A673 (cell line): ENCODE data around the gene MND1.

ENCODE experiments used
- CTCF ChIP-seq: fragments of 300-800, 200-600 bp; sonication (generic); conservative IDR thresholded peaks from 2 replicates; pipeline ENCODE4 v1.5.1; 2017; ENCODE audit warnings: low read depth, mild to moderate bottlenecking, antibody characterized with exemption, low read length, moderate library complexity, mixed read lengths
- EZH2 ChIP-seq: fragments of 200-600 bp; sonication (generic); IDR thresholded peaks from 2 replicates; pipeline ENCODE4 v1.6.1; 2017; ENCODE audit warnings: borderline replicate concordance, low read depth, mild to moderate bottlenecking, mixed read lengths, antibody characterized with exemption, low read length; ENCODE audit not compliant: poor library complexity, severe bottlenecking

- no peak for TF ChIP-seq CTCF
- TF ChIP-seq EZH2, result no peak
Measured at GRCh38 chr4:153324046-153324445, 20.4 kb upstream of the MND1 start.
